Neural crest cell (in vitro differentiated cells): ENCODE results near the gene TIE1. TPM values are rescaled to one million over a fixed set of nuclear protein-coding genes. Genes with fewer than 3 reads are reported as not detected.

Experiments
- DNase-seq: peaks from one replicate; pipeline ENCODE4 v3.0.0; 2021; ENCODE audit warnings: low read depth, mixed read lengths, low spot score
- H3K27ac Mint-ChIP-seq: one replicate; pipeline ENCODE4 v1.8.0; 2021; ENCODE audit warnings: mild to moderate bottlenecking, mixed read lengths; ENCODE audit not compliant: unreplicated experiment
- H3K27me3 Mint-ChIP-seq: 2 replicates; pipeline ENCODE4 v1.8.0; 2021; ENCODE audit warnings: low read depth, mild to moderate bottlenecking, mixed read lengths
- H3K36me3 Mint-ChIP-seq: 2 replicates; pipeline ENCODE4 v1.8.0; 2021; ENCODE audit warnings: low read depth, mild to moderate bottlenecking, mixed read lengths
- H3K4me1 Mint-ChIP-seq: 2 replicates; pipeline ENCODE4 v1.8.0; 2021; ENCODE audit warnings: mixed read lengths
- H3K4me3 Mint-ChIP-seq: one replicate; pipeline ENCODE4 v1.8.0; 2021; ENCODE audit warnings: mild to moderate bottlenecking, mixed read lengths
- H3K9me3 Mint-ChIP-seq: 2 replicates; pipeline ENCODE4 v1.8.0; 2021; ENCODE audit warnings: mixed read lengths
- CTCF ChIP-seq: fragments of 200-600 bp; sonication (generic); conservative IDR thresholded peaks from 2 replicates; pipeline ENCODE4 v1.5.0; 2021; ENCODE audit warnings: antibody characterized with exemption, mild to moderate bottlenecking
- total RNA-seq: library from RNA; stranded (reverse); gene quantifications from 2 replicates; pipeline ENCODE4 v1.2.1, GENCODE V29; 2021

Gene TIE1
- total RNA-seq, 1 donor from 2014 or later = 2.2 TPM

GRCh38 chr1:43298055-43298454, 2.7 kb upstream of the TIE1 start:
- H3K9me3 Mint-ChIP-seq = no peaks in the 10 kb centered on the region
- H3K4me3 Mint-ChIP-seq = no peak overlapping the region
- H3K27me3 Mint-ChIP-seq = no peaks in the 10 kb centered on the region
- TF ChIP-seq CTCF = no peak
- no peaks in the 10 kb centered on the region for H3K36me3 Mint-ChIP-seq
- peaks cover 47% of the 10 kb centered on the region for H3K4me1 Mint-ChIP-seq
- no peak overlapping the region for H3K27ac Mint-ChIP-seq
- DNase-seq = no peak

- Mint-ChIP-seq H3K9me3 (no peaks in the 10 kb centered on the region), H3K27ac (peak overlapping the region; percentile 12), H3K36me3 (no peaks in the 10 kb centered on the region), H3K4me3 (no peak overlapping the region), H3K27me3 (no peaks in the 10 kb centered on the region), H3K4me1 (peaks cover 48% of the 10 kb centered on the region)
- TF ChIP-seq CTCF = no peak
- DNase-seq = no peak
These were observed 1.7 kb upstream of the TIE1 start for GRCh38 chr1:43299101-43299500.

GRCh38 chr1:43302201-43302600, 1.4 kb downstream of the TIE1 start:
- peak overlapping the region; percentile 76 for H3K27ac Mint-ChIP-seq
- no peaks in the 10 kb centered on the region for H3K36me3 Mint-ChIP-seq
- peaks cover 30% of the 10 kb centered on the region for H3K4me1 Mint-ChIP-seq
- no peaks in the 10 kb centered on the region for H3K27me3 Mint-ChIP-seq
- no peak overlapping the region for H3K4me3 Mint-ChIP-seq
- H3K9me3 Mint-ChIP-seq = no peaks in the 10 kb centered on the region
- no peak for TF ChIP-seq CTCF
- DNase-seq = no peak

- no peak for DNase-seq
- Mint-ChIP-seq H3K27me3 (no peaks in the 10 kb centered on the region), H3K4me1 (peaks cover 29% of the 10 kb centered on the region), H3K27ac (no peak overlapping the region), H3K9me3 (no peaks in the 10 kb centered on the region), H3K4me3 (no peak overlapping the region), H3K36me3 (no peaks in the 10 kb centered on the region)
- no peak for TF ChIP-seq CTCF
These were observed 2.1 kb downstream of the TIE1 start for GRCh38 chr1:43302721-43303470.

- no peaks in the 10 kb centered on the region for H3K9me3 Mint-ChIP-seq
These were observed 2.9 kb downstream of the TIE1 start for GRCh38 chr1:43303471-43304313.

More at GRCh38 chr1:43303471-43304313, 2.9 kb downstream of the TIE1 start:
- H3K36me3 Mint-ChIP-seq = no peaks in the 10 kb centered on the region
- no peaks in the 10 kb centered on the region for H3K27me3 Mint-ChIP-seq
- no peak for DNase-seq
- H3K27ac Mint-ChIP-seq = peak overlapping the region; percentile 81
- H3K4me3 Mint-ChIP-seq = no peak overlapping the region
- TF ChIP-seq CTCF = no peak
- peaks cover 26% of the 10 kb centered on the region for H3K4me1 Mint-ChIP-seq
